Heart left ventricle (tissue), 13 donors: ENCODE data around the gene ATP8A1.

Experiments
- POLR2A ChIP-seq, 2 donors: fragments of 450-650 bp; IDR thresholded peaks; one replicate each; pipeline ENCODE4 v1.6.1; 2017; ENCODE audit warnings: antibody characterized with exemption in 2 of 2, mild to moderate bottlenecking in 2 of 2, moderate library complexity in 2 of 2
- TF ChIP-seq, protein P1 (sequence below), 12 donors: fragments of 200-600 bp; sonication (generic) in 4 of 12; IDR thresholded peaks; one replicate each; pipeline versions ENCODE4 v1.5.0 to v1.8.0; 2018 to 2022; ENCODE audit warnings: antibody characterized with exemption in 12 of 12, mild to moderate bottlenecking in 5 of 12
- donor health status: ischemic (EF 13 %, LVEDD 7.1; RV severe dilation, severe dysfunction).
- donor health status: DM: no; HTN: yes; CAD: no.
- donor health status: DM: no; HTN: no; CAD: no.
- donor health status: ischemic (EF 25% LVEDD 6.9; RV normal size, moderate dysfunction).
- donor health status: ischemic (EF 25% LVEDD 5.7; RV mildly dilated, moderate dysfunction).
- donor health status: ischemic (EF 35%, LVEDD 5.7; RV mildly dilated, moderate dysfunction).
- donor health status: nonischemic (EF 11% LVEDD 7.7; RV severe dilation, severe dysfunction).
- donor health status: DM: yes; HTN: yes; CAD: no.
- donor health status: PGD.
- donor health status: ischemic (EF 29% LVEDD 5.4; RV normal size, mild dysfunction).
- donor health status: nonischemic (EF 23%, LVEDD 6.1; RV moderate dilation, normal function).

DNA sequence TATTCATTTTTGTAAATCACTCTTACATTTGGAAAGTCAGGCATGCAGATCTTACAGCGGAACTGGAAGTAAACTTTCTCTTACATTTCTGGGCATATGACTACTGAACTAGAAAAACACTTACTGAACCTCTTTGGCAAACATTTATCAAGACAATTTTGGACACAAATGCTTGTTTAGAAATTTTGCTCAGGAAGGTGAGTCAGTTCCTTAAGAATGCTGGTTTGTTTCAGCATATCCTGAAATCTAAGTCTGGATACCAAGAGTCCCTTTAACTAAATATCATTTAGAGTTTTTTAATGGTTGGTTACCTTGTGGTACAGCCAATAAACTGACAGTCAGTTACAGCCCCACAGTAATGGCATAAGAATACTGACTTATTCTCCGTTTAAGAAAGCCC lies 244.7 kb downstream of the ATP8A1 start:
- TF ChIP-seq, protein P1, sequence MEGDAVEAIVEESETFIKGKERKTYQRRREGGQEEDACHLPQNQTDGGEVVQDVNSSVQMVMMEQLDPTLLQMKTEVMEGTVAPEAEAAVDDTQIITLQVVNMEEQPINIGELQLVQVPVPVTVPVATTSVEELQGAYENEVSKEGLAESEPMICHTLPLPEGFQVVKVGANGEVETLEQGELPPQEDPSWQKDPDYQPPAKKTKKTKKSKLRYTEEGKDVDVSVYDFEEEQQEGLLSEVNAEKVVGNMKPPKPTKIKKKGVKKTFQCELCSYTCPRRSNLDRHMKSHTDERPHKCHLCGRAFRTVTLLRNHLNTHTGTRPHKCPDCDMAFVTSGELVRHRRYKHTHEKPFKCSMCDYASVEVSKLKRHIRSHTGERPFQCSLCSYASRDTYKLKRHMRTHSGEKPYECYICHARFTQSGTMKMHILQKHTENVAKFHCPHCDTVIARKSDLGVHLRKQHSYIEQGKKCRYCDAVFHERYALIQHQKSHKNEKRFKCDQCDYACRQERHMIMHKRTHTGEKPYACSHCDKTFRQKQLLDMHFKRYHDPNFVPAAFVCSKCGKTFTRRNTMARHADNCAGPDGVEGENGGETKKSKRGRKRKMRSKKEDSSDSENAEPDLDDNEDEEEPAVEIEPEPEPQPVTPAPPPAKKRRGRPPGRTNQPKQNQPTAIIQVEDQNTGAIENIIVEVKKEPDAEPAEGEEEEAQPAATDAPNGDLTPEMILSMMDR (IDR thresholded peaks at IDR 0.05) = no peak
- no peak for TF ChIP-seq POLR2A (IDR thresholded peaks at IDR 0.05)
